HL-60 (cell line): ENCODE results near the gene GSK3A.

Experiments
- GABPA ChIP-seq: IDR thresholded peaks from 2 replicates; pipeline ENCODE4 v1.6.1; 2012; ENCODE audit warnings: low read depth
- TF ChIP-seq, protein P1 (sequence below): IDR thresholded peaks from one replicate; pipeline ENCODE4 v1.5.1; 2011; ENCODE audit warnings: low read length, control low read depth, inconsistent platforms; ENCODE audit not compliant: insufficient read depth
- TF ChIP-seq, protein P2 (sequence below): IDR thresholded peaks from 2 replicates; pipeline ENCODE4 v1.6.1; 2012; ENCODE audit warnings: low read depth; ENCODE audit not compliant: insufficient replicate concordance

DNA sequence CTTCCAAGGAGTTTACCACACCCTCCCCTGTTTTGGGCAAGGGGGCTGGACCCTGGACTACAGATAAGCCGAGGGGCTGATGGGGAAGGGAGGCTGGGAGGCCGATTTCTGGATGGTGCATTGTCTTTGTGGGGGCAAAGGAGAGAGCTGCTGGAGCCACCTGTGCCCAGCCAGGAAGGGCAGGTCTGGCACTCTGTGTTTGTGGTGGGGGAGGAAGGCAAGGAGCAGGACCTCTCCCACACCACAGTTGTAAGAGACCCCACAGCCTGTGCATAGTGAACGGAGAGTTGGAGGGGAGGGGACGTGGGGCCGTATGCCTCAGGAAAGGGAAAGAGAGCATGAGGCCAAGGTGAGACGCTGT, 43.6 kb upstream of the GSK3A start:
- TF ChIP-seq, protein P1, sequence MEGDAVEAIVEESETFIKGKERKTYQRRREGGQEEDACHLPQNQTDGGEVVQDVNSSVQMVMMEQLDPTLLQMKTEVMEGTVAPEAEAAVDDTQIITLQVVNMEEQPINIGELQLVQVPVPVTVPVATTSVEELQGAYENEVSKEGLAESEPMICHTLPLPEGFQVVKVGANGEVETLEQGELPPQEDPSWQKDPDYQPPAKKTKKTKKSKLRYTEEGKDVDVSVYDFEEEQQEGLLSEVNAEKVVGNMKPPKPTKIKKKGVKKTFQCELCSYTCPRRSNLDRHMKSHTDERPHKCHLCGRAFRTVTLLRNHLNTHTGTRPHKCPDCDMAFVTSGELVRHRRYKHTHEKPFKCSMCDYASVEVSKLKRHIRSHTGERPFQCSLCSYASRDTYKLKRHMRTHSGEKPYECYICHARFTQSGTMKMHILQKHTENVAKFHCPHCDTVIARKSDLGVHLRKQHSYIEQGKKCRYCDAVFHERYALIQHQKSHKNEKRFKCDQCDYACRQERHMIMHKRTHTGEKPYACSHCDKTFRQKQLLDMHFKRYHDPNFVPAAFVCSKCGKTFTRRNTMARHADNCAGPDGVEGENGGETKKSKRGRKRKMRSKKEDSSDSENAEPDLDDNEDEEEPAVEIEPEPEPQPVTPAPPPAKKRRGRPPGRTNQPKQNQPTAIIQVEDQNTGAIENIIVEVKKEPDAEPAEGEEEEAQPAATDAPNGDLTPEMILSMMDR = no peak
- TF ChIP-seq, protein P2, sequence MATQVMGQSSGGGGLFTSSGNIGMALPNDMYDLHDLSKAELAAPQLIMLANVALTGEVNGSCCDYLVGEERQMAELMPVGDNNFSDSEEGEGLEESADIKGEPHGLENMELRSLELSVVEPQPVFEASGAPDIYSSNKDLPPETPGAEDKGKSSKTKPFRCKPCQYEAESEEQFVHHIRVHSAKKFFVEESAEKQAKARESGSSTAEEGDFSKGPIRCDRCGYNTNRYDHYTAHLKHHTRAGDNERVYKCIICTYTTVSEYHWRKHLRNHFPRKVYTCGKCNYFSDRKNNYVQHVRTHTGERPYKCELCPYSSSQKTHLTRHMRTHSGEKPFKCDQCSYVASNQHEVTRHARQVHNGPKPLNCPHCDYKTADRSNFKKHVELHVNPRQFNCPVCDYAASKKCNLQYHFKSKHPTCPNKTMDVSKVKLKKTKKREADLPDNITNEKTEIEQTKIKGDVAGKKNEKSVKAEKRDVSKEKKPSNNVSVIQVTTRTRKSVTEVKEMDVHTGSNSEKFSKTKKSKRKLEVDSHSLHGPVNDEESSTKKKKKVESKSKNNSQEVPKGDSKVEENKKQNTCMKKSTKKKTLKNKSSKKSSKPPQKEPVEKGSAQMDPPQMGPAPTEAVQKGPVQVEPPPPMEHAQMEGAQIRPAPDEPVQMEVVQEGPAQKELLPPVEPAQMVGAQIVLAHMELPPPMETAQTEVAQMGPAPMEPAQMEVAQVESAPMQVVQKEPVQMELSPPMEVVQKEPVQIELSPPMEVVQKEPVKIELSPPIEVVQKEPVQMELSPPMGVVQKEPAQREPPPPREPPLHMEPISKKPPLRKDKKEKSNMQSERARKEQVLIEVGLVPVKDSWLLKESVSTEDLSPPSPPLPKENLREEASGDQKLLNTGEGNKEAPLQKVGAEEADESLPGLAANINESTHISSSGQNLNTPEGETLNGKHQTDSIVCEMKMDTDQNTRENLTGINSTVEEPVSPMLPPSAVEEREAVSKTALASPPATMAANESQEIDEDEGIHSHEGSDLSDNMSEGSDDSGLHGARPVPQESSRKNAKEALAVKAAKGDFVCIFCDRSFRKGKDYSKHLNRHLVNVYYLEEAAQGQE = no peak
- TF ChIP-seq GABPA = no peak
